Keratinocyte (primary cell): Measurements from ENCODE around the gene GFM2.

Experiments
- EZH2 ChIP-seq: IDR thresholded peaks from one replicate; pipeline ENCODE4 v1.6.1; 2012; ENCODE audit warnings: inconsistent platforms, mild to moderate bottlenecking, low read length, moderate library complexity
- TF ChIP-seq, protein P1 (sequence below), 3 experiments: IDR thresholded peaks in 1 of 3; conservative IDR thresholded peaks in 1 of 3; optimal IDR thresholded peaks in 1 of 3; 2 replicates in 2 of 3; 3 replicates in 1 of 3; pipeline versions ENCODE3 to v1.5.1; 2011; ENCODE audit warnings: low read length in 3 of 3, mild to moderate bottlenecking in 3 of 3, moderate library complexity in 2 of 3, control low read depth in 1 of 3, inconsistent platforms in 1 of 3; ENCODE audit not compliant: insufficient read depth in 2 of 3; ENCODE audit errors: extremely low read depth in 1 of 3

- TF ChIP-seq, protein P1, sequence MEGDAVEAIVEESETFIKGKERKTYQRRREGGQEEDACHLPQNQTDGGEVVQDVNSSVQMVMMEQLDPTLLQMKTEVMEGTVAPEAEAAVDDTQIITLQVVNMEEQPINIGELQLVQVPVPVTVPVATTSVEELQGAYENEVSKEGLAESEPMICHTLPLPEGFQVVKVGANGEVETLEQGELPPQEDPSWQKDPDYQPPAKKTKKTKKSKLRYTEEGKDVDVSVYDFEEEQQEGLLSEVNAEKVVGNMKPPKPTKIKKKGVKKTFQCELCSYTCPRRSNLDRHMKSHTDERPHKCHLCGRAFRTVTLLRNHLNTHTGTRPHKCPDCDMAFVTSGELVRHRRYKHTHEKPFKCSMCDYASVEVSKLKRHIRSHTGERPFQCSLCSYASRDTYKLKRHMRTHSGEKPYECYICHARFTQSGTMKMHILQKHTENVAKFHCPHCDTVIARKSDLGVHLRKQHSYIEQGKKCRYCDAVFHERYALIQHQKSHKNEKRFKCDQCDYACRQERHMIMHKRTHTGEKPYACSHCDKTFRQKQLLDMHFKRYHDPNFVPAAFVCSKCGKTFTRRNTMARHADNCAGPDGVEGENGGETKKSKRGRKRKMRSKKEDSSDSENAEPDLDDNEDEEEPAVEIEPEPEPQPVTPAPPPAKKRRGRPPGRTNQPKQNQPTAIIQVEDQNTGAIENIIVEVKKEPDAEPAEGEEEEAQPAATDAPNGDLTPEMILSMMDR (optimal IDR thresholded peaks at IDR 0.05 in 1 of 3, IDR thresholded peaks at IDR 0.05 in 1 of 3, conservative IDR thresholded peaks at IDR 0.05 in 1 of 3; ENCODE audit: extremely low read depth in 1 of 3, insufficient read depth in 2 of 3, low read length in 3 of 3): no peak
- TF ChIP-seq EZH2: no peak
These were observed 81.7 kb downstream of the GFM2 start, which contains the start of gene HEXB for GRCh38 chr5:74684900-74685851.
